D721Med (cell line): ENCODE measurements around the gene H1-8.

Experiments used
- DNase-seq: peaks from one replicate; pipeline ENCODE4 v3.0.0; 2011; ENCODE audit warnings: low spot score; ENCODE audit not compliant: insufficient read length
- FAIRE-seq: peaks from 2 replicates; lab custom pipeline; 2011; peaks lifted over from hg19 to GRCh38; lab: Jason Lieb, UNC
- TF ChIP-seq, protein P1 (sequence below): IDR thresholded peaks from 2 replicates; pipeline ENCODE4 v1.5.1; 2012; ENCODE audit warnings: mild to moderate bottlenecking, control low read depth; ENCODE audit not compliant: insufficient read depth; ENCODE audit errors: missing control alignments

Gene H1-8

DNA sequence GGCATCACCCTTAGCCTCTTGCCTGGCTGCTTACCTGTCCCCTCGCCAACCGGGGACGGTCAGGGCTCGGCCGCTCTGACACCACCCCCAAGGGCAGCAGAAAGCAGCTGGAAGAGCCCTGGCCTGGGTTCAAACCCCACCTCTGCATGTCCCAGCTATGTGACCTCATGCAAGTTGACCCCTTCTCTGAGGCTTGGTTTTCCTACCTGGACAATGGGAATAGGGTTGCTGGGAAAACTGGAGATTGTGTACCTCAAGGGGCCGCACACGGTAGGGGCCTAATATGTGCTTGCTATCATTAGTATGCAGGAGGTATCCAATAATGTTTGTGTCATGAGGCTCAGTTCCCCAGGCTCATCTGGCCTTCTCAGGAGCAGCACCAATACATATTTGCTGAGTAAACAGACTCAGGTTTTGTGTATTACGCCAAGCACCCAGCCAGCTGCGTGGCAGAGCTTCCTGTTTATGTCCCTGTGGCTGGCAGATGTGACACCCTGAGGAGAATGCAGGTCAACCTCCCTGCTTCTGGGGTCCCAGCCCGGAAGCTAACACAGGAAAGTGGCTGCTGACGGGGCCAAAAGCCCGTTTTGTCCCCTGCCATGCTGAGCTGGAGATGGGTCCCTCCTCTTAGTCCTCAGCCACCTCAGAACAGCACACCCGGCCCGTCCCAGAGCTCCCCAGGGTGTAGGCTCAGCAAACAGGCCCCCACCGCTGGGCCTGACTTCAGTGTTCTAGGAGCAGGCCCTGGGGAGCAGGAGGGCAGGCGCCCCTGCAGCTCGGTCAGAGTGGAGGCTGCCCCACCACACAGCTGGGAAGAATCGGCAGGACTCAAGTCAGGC is 33.8 kb downstream of the H1-8 start:
- FAIRE-seq: no peak
- no peak for DNase-seq
- TF ChIP-seq, protein P1, sequence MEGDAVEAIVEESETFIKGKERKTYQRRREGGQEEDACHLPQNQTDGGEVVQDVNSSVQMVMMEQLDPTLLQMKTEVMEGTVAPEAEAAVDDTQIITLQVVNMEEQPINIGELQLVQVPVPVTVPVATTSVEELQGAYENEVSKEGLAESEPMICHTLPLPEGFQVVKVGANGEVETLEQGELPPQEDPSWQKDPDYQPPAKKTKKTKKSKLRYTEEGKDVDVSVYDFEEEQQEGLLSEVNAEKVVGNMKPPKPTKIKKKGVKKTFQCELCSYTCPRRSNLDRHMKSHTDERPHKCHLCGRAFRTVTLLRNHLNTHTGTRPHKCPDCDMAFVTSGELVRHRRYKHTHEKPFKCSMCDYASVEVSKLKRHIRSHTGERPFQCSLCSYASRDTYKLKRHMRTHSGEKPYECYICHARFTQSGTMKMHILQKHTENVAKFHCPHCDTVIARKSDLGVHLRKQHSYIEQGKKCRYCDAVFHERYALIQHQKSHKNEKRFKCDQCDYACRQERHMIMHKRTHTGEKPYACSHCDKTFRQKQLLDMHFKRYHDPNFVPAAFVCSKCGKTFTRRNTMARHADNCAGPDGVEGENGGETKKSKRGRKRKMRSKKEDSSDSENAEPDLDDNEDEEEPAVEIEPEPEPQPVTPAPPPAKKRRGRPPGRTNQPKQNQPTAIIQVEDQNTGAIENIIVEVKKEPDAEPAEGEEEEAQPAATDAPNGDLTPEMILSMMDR: no peak

DNA sequence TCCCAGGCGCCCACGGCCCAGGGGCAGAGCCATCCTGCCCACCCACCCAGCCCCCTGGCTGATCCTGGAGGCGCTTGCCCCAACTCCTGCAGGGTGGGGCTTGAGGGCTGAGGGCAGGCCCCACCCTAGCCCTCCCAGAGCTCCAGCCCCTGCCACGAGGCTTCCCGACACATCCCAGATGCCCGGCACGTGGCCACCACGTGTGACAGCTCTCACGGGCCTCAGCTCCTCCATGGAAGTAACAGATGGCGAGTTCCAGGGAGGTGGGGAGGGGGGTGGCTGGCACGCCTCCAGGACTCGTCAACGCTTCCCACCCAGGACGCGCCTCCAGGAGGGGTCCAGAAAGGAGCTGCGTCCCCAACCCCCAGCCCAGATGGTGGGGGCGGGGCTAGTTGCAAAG is 34.4 kb downstream of the H1-8 start:
- DNase-seq (no peak), FAIRE-seq (no peak)
- TF ChIP-seq, protein P1: no peak

DNA sequence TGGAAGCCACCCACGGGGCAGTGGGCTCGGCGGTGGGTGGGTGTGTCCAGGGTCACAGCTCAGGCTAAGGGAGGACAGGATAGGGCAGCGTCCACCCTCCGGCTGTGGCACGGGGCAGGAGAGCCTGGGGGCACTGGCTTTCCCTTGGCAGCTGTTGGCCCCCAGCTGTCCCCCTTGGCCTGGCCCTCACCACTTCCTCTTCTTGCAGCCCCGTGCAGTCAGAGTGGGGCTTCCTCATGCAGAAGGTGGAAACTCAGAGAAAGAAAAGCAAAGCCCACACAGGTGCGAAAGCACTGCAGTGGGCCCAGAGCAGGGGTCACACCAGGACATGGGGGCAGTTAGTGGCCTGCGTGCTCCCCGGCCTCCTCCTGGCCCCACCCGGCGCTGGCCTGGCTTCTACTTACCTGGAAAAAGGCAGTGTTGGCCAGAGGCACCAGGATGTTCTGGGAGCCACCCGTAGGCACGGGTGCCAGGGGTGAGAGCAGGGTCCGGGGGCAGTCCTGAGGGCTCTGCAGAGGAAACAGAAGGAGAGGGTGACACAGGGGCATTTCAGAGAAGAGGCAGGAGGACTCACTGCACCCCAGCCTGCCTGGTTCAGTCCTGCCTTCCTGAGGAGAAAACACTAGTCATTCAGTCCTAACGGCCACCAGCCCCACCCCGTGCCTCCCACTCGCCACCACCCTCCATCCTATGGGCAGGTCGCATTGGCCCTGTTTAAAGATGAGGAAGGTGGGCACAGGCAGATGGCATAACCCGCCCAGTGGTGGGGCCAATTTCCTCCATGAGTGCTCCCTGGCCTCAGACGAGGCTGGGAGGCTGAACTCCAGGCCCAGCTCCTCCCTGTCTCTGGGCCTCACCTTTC is 35.2 kb downstream of the H1-8 start:
- DNase-seq (no peak), FAIRE-seq (no peak)
- TF ChIP-seq, protein P1: no peak

DNA sequence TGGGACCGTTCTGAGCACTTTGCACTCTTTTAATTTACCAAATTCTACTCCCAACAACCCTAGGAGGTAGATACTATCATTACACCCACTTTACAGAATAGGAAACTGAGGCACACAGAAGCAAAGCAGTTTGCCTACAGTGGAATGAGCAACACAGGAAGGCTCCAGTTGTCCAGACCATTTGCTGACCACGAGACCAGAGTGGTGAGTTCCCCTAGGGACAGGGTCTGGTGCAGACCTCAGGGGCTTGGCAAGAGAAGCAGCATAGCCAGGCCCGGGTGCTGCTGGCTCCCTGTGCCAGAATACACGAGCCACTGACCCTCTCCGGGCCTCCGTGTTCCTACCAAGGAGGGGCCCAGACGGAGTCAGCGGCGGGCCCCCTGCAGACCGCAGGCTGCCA is 37.0 kb downstream of the H1-8 start:
- TF ChIP-seq, protein P1: no peak
- FAIRE-seq (no peak), DNase-seq (no peak)

DNA sequence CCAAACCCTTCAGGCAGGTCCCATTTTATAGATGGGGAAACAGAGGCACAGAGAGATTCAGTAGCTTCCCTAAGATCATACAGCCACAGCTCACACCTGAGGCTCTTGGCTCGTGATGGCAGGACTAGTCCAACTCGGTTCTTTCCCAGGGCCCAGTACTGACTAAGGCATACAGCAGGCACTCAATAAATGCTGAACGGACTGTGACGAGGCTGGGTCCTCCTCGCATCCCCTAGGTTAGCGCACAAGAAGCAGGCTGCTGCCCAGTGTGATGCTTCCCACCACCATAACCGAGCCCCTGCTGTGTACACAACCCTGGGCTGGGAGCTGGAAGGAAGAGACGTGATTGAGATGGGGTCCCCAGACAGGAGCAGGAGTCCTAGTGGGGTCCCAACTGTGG is 38.6 kb downstream of the H1-8 start:
- TF ChIP-seq, protein P1: no peak
- DNase-seq: no peak
- FAIRE-seq: no peak

DNA sequence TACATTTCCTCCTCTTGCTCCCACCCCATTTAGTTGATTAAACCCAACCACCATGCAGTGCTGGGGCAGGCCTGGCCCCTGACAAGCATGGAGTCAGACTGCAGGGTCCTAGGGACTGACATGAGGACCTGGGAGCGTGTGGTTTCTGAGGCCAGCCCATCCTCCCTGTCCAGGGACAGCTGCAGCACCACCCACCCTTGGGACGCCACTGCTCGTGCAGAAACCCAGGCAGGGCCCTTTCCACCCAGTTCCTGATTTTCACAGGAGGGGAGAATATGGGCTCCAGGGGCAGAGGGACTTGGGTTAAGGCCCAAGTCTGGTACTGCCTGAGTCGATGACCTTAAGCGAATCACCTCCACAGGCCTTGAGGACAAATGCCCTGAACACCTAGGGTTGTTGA is 39.8 kb downstream of the H1-8 start:
- DNase-seq (no peak), FAIRE-seq (no peak)
- TF ChIP-seq, protein P1: no peak
